IMR-90 (cell line): ENCODE measurements around the gene RADIL.

Source experiments
- CEBPB ChIP-seq: IDR thresholded peaks from 2 replicates; pipeline ENCODE4 v1.6.1; 2012; ENCODE audit warnings: low read depth, low read length, improper control_type of control experiment
- FOS ChIP-seq: fragments of 150-350 bp; IDR thresholded peaks from 2 replicates; pipeline ENCODE4 v1.6.1; 2016; ENCODE audit warnings: low read depth, low read length
- MAFK ChIP-seq: IDR thresholded peaks from 2 replicates; pipeline ENCODE4 v1.6.1; 2012; ENCODE audit warnings: low read depth, low read length, improper control_type of control experiment
- MAZ ChIP-seq: IDR thresholded peaks from 2 replicates; pipeline ENCODE4 v1.6.1; 2012; ENCODE audit warnings: low read depth, mild to moderate bottlenecking, low read length, improper control_type of control experiment, moderate library complexity, borderline replicate concordance
- MXI1 ChIP-seq: IDR thresholded peaks from 2 replicates; pipeline ENCODE4 v1.6.1; 2012; ENCODE audit warnings: low read depth, mild to moderate bottlenecking, low read length, moderate library complexity, borderline replicate concordance
- NFE2L2 ChIP-seq: fragments of 150-350 bp; IDR thresholded peaks from 2 replicates; pipeline ENCODE4 v1.6.1; 2016; ENCODE audit warnings: low read depth, mild to moderate bottlenecking, low read length
- POLR2A ChIP-seq: IDR thresholded peaks from 2 replicates; pipeline ENCODE4 v1.6.1; 2012; ENCODE audit warnings: mild to moderate bottlenecking, low read depth, low read length
- RAD21 ChIP-seq: IDR thresholded peaks from 2 replicates; pipeline ENCODE4 v1.6.1; 2012; ENCODE audit warnings: low read length, improper control_type of control experiment
- RFX5 ChIP-seq: IDR thresholded peaks from 2 replicates; pipeline ENCODE4 v1.8.0; 2012; ENCODE audit warnings: low read depth, mild to moderate bottlenecking, low read length, moderate library complexity
- TF ChIP-seq, protein P1 (sequence below): conservative IDR thresholded peaks from 2 replicates; pipeline ENCODE4 v1.5.1; 2012; ENCODE audit warnings: mild to moderate bottlenecking, low read depth, low read length, improper control_type of control experiment
- TF ChIP-seq, protein P2 (sequence below): fragments of 150-350 bp; IDR thresholded peaks from 2 replicates; pipeline ENCODE4 v1.6.1; 2017; ENCODE audit warnings: mild to moderate bottlenecking, antibody characterized with exemption, low read length, low read depth
- TF ChIP-seq, protein P3 (sequence below): fragments of 150-350 bp; IDR thresholded peaks from 2 replicates; pipeline ENCODE4 v1.6.1; 2016; ENCODE audit warnings: low read depth, mild to moderate bottlenecking, low read length, moderate library complexity, borderline replicate concordance

DNA sequence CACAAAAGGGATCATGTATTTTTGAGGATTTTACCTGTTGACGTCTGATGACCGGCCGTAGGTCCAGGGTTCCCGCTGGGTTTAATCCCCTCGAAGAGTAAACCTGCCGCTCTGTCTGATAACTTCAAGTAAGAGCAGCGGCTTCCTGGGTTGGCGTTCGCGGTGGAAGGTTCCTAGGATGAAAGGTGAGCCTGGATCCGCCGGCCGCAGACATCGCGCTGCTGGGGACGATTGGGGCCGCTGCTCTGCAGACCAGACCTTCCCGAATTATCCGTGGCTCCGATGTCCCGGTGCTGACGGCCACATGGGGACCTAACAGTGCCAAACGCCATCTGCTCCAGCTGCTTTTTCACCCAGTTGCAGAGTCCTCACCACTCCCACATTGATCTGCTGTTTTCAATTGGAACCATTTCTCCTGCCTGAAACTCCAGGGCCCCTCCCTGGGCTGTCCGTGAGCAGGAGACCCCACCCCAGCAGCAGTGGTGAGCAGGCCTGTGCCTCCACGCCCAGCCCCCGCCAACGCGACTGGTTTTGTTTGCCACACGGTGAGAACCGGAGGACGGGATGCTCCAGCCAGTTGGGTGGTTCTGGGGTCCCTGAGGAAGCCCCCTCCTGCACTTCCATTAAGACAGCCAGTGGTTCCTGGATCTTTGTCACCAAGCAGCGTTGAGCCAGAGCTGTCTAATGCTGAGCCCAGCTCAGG is 120.3 kb downstream of the RADIL start:
- TF ChIP-seq, protein P1, sequence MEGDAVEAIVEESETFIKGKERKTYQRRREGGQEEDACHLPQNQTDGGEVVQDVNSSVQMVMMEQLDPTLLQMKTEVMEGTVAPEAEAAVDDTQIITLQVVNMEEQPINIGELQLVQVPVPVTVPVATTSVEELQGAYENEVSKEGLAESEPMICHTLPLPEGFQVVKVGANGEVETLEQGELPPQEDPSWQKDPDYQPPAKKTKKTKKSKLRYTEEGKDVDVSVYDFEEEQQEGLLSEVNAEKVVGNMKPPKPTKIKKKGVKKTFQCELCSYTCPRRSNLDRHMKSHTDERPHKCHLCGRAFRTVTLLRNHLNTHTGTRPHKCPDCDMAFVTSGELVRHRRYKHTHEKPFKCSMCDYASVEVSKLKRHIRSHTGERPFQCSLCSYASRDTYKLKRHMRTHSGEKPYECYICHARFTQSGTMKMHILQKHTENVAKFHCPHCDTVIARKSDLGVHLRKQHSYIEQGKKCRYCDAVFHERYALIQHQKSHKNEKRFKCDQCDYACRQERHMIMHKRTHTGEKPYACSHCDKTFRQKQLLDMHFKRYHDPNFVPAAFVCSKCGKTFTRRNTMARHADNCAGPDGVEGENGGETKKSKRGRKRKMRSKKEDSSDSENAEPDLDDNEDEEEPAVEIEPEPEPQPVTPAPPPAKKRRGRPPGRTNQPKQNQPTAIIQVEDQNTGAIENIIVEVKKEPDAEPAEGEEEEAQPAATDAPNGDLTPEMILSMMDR: no peak
- TF ChIP-seq, protein P2, sequence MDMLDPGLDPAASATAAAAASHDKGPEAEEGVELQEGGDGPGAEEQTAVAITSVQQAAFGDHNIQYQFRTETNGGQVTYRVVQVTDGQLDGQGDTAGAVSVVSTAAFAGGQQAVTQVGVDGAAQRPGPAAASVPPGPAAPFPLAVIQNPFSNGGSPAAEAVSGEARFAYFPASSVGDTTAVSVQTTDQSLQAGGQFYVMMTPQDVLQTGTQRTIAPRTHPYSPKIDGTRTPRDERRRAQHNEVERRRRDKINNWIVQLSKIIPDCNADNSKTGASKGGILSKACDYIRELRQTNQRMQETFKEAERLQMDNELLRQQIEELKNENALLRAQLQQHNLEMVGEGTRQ: no peak
- TF ChIP-seq MXI1 (no peak), FOS (no peak), POLR2A (no peak), MAFK (no peak), CEBPB (no peak), RFX5 (no peak), RAD21 (no peak), NFE2L2 (no peak), MAZ (no peak)
- TF ChIP-seq, protein P3, sequence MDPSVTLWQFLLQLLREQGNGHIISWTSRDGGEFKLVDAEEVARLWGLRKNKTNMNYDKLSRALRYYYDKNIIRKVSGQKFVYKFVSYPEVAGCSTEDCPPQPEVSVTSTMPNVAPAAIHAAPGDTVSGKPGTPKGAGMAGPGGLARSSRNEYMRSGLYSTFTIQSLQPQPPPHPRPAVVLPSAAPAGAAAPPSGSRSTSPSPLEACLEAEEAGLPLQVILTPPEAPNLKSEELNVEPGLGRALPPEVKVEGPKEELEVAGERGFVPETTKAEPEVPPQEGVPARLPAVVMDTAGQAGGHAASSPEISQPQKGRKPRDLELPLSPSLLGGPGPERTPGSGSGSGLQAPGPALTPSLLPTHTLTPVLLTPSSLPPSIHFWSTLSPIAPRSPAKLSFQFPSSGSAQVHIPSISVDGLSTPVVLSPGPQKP: no peak
